Ramos (cell line): ENCODE measurements around the gene RBM19.

Experiments used
- in situ Hi-C: fragments of 300-500 bp; cut with MboI; formaldehyde crosslinking; loops from one replicate; pipeline ENCODE4 v1.14.3; 2022; ENCODE audit warnings: low sequenced_read_pairs; ENCODE audit not compliant: unreplicated experiment

RBM19 gene

GRCh38 chr12:113796066-113796827, 169.9 kb downstream of the RBM19 start:
- in situ Hi-C loops: no loop called here

DNA sequence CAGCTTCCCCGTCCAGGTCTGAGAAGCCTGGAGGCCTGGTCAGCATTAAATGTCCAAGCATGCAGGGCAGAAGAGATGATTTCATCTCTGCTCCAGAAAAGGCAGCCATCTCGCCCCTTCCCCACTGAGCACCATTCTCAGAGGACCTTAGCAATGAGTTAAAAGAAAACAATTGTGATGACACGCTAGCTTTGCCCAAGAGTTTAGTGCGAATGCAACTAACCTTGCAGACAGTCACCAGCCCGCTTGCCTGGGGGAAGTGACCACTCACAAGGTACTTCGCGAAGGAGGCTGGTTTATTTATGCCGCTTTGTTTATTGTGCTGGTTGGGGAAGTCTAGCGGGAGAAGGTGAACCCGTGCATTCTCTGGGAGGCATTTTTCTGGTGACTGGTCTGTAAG, 170.7 kb downstream of the RBM19 start:
- in situ Hi-C loops: no loop called here

GRCh38 chr12:113794774-113795173, 171.4 kb downstream of the RBM19 start:
- in situ Hi-C loops: no loop called here

- in situ Hi-C loops: no loop called here
Observed at GRCh38 chr12:113793250-113793649, 172.9 kb downstream of the RBM19 start.

GRCh38 chr12:113792450-113792849, 173.7 kb downstream of the RBM19 start:
- in situ Hi-C loops: no loop called here

DNA sequence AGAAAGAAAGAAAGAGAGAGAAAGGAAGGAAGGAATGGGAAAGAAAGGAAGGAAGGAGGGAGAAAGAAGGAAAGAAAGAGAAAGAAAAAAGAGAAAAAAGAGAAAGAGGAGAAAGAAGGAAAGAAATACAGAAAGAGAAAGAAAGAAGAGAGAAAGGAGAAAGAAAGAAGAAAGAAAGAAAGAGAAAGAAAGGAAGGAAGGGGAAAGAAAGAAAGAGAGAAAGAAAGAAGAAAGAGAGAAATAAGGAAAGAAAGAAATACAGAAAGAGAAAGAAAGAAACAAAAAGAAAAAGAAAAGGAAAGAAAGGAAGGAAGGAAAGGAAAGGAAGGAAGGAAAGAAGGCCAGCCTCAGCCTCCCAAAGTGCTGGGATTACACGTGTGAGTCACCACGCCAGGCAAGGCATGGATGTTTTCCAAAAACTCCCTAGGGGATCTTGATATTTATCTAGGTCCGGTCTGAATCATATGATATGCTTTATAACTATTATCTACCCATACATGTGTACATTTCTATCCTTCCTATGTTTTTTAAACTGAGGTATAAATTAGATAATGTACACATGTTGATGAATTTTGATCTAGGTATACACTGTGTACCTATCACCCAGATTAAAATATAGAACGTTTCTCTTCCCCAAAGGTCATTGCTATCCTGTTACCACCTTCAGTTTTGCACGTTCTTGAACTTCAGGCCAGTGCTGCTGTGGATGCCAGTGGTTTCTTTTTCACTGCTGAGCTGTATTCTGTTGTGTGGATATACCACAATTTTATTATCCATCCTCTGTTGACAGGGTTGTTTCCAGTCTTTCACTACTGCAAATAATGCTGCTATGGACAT, 177.9 kb downstream of the RBM19 start:
- in situ Hi-C loops: no loop called here

- in situ Hi-C loops: no loop called here
Observed at GRCh38 chr12:113786107-113786506, 180.0 kb downstream of the RBM19 start.

DNA sequence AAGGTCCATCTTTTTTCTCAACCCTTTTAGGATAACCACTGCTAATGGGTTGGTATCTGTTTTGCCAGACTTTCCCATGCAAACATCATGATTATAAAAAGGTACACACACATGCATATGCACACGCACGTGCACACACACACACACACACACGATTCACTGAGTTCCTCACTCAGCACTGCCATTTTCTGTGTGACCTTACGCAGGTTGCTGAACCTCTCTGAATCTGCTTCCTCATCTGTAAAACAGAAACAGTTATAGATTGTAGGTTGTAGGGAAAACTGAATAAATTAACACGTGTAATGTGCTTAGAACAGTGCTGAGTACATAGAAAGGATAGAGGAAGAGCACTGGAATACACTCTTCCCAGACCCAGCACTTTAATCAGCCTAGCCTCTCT, 182.3 kb downstream of the RBM19 start:
- in situ Hi-C loops: no loop called here

DNA sequence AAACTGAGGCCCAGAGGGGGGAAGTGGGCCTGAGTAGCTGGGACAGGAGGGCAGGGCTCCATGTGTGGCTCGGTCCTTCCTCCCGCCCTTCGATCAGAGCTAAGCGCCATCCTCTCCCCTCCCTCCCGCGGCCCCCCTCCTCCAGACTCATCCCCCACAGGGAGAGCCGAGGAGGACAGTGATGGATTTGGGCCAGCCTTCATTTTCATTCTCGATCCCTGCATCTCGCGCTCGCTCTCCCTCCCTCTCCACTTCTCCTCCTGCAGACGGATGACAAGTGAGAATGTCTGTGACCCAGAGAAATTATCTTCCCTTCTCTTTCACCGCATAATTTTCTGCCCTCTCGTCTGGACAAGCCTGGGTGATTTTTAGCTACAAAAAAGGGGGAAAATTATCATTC, 183.3 kb downstream of the RBM19 start:
- in situ Hi-C loops: no loop called here

GRCh38 chr12:113781415-113782198, 184.5 kb downstream of the RBM19 start:
- in situ Hi-C loops: no loop called here

DNA sequence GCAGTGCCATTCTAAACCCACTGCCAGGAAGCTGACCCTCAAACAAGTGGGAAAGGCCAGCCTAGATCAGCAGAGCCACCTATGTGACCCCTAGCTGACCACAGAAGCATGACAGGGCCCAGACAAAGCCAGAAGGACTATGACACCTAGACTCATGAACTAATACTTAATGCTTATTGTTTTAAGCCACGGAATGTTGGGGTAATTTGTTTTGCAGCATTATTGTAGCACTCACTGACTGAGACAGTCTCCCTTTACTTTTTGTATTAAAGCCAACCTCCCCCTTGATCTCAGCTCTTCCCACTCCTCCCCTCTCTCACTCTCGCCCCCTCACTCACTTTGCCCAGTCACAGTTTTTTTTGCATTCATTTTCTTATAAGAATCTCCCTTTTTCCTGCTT, 186.4 kb downstream of the RBM19 start:
- in situ Hi-C loops: no loop called here

GRCh38 chr12:113778432-113779132, 187.5 kb downstream of the RBM19 start:
- in situ Hi-C loops: no loop called here

GRCh38 chr12:113777751-113778150, 188.4 kb downstream of the RBM19 start:
- in situ Hi-C loops: no loop called here

GRCh38 chr12:113776536-113776935, 189.6 kb downstream of the RBM19 start:
- in situ Hi-C loops: no loop called here

DNA sequence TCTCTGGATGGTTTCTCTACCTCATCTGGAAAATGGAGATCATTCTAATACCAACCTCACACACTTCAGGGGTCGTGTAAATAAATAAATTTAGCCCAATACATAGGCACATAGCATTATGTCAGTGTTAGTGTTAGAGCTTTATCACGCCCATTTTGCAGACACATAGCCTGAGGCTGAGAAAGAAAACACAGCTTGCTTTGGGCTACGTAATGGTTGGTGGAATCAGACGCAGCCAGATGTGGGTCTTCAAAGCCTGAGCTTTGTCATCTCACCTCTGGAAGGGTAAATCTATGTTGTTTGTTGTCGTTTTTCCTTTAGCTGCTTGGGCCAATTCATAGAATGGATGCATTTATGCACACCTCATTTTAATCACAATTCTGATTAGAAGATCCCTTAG, 191.6 kb downstream of the RBM19 start:
- in situ Hi-C loops: no loop called here

DNA sequence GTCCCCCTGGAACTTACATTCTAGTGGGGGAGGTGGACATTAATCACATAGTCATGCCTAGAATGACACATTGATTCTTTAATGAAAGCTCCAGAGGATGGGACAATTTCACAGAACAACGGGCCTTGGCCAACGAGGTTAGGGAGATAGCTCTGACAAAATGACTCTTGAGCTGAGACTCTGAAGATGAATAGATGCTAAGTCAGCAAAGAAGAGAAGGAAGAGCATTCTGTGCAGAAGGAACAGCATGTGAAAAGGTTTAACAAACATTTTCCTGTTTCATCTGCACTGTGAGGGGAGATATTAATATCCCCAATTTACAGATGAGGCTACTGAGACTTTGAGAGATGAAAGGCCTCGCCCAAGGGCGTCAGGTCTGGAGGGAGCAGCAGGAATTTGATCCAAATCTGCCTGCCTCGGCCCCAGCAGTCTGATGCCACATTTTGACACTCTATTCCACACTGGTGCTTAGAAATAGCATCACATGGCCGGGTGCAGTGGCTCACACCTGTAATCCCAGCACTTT, 193.6 kb downstream of the RBM19 start:
- in situ Hi-C loops: no loop called here

DNA sequence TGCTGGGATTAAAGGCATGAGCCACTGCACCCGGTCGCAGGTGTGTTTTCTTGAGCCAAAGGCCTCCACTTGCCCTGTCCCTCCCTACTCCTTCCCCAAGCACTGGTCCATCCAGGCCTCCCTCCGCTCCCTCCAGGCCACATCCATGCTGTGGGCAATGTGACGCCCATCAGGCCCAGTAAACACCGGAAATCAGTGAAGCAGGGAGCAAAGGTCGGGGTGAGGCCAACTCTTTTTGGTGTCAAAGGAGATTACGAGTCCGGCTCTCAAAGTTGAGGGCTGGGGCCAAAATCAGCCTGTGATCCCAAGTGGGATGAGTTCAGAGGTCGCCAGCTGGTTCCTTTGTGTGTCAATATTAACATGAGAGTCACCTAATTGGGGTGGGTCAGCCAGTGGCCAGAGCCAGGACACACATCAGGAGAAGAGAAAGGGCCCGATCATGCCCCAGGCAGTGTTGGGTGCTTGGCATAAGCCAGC, 195.7 kb downstream of the RBM19 start:
- in situ Hi-C loops: no loop called here

DNA sequence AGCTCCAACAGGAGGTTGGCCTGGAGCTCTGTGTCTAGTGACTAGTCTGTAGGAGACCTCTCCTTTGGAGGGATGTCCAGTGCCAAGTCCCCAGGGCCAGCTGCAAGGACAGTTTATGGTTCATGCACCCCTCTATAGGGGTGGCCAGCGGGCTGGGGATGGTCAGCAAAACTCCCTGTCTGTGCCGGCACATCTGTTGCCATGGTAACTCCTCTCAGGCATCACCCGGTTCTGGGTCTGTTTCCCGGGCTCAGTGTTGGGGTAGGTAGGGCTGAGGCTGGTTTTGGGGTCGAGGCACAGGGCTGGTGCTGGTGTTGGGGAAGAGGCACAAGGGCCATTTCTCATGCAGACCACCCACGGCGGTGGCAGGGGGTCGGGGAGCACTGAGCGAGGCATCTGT, 196.8 kb downstream of the RBM19 start:
- in situ Hi-C loops: no loop called here

DNA sequence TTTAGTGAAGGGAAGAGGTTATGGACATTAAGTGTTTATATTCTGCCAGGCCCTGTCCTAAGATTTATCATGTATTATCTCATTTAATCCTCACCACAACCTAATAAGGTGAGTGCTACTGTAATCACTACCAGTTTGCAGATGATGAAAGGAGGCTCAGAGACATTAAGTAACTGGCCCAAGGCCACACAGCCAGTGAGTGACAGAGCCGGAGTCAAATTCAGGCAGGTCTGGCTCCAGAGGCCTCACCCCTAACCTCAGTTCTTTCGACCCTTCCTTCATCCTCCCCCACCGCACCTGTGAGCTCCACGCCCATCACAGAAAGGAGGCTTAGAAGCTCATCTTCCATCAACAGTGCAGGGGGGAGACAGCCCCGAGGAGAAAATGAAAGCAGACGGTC, 197.3 kb downstream of the RBM19 start:
- in situ Hi-C loops: no loop called here
